Sigmoid colon (tissue), 4 donors: ENCODE results near the gene JMJD4.

ENCODE experiments used
- EP300 ChIP-seq, 4 donors: sonication (generic); formaldehyde crosslinking; IDR thresholded peaks; one replicate each; pipeline ENCODE4 v1.6.1; 2017; ENCODE audit warnings: antibody characterized with exemption in 4 of 4
- POLR2A ChIP-seq, 2 donors: fragments of 450-650 bp; IDR thresholded peaks; one replicate each; pipeline ENCODE4 v1.6.1; 2016; ENCODE audit warnings: antibody characterized with exemption in 2 of 2, mild to moderate bottlenecking in 2 of 2, moderate library complexity in 2 of 2
- POLR2AphosphoS5 ChIP-seq, 4 donors: sonication (generic); formaldehyde crosslinking; IDR thresholded peaks; one replicate each; pipeline ENCODE4 v1.6.1; 2017; ENCODE audit warnings: antibody characterized with exemption in 4 of 4
- TF ChIP-seq, protein P1 (sequence below), 4 experiments: fragments of 450-650 bp in 3 of 4; fragments of 200-600 bp in 1 of 4; IDR thresholded peaks; one replicate each; pipeline ENCODE4 v1.5.1; 2016 to 2019; ENCODE audit warnings: antibody characterized with exemption in 4 of 4, mild to moderate bottlenecking in 3 of 4, moderate library complexity in 2 of 4

DNA sequence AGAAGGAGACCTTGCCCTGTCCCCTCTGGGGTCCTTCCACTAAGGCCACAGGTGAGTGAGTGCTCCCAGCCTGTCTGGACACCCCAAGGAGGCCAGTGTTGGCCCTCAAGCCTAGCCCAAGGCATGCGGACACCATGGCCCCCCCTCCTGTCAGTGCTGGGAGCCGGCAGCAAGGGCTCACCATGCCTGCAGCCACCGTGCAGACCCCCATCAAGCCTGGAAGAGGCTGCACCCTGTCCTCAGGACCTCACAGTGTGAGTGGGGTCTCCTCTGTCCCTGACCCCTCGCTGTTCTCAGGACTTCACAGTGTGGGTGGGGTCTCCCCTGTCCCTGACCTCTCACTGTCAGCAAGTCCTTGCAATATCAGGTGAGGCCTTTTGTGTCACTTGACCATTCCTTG lies 47.1 kb upstream of the JMJD4 start:
- no peak for TF ChIP-seq EP300 (IDR thresholded peaks at IDR 0.05)
- TF ChIP-seq, protein P1, sequence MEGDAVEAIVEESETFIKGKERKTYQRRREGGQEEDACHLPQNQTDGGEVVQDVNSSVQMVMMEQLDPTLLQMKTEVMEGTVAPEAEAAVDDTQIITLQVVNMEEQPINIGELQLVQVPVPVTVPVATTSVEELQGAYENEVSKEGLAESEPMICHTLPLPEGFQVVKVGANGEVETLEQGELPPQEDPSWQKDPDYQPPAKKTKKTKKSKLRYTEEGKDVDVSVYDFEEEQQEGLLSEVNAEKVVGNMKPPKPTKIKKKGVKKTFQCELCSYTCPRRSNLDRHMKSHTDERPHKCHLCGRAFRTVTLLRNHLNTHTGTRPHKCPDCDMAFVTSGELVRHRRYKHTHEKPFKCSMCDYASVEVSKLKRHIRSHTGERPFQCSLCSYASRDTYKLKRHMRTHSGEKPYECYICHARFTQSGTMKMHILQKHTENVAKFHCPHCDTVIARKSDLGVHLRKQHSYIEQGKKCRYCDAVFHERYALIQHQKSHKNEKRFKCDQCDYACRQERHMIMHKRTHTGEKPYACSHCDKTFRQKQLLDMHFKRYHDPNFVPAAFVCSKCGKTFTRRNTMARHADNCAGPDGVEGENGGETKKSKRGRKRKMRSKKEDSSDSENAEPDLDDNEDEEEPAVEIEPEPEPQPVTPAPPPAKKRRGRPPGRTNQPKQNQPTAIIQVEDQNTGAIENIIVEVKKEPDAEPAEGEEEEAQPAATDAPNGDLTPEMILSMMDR (IDR thresholded peaks at IDR 0.05) = no peak
- TF ChIP-seq POLR2A (IDR thresholded peaks at IDR 0.05) = no peak
- TF ChIP-seq POLR2AphosphoS5 (IDR thresholded peaks at IDR 0.05) = no peak
